Limb (tissue), 2 donors: ENCODE data around the gene ARHGAP45.

Experiments used
- DNase-seq, 2 donors: peaks; one replicate each; pipeline ENCODE4 v3.0.0-alpha.2; 2016; ENCODE audit errors: extremely low spot score in 2 of 2

ARHGAP45 gene

GRCh38 chr19:1070576-1070930 is 3.6 kb downstream of the ARHGAP45 start:
- DNase-seq: no peak

- DNase-seq: no peak
Observed at GRCh38 chr19:1070931-1071791, 4.2 kb downstream of the ARHGAP45 start.

- no peak for DNase-seq
Observed at GRCh38 chr19:1072371-1073015, 5.5 kb downstream of the ARHGAP45 start.

- DNase-seq: no peak
Observed at GRCh38 chr19:1073063-1073955, 6.3 kb downstream of the ARHGAP45 start.

- DNase-seq: no peak
Observed at GRCh38 chr19:1073956-1074517, 7.1 kb downstream of the ARHGAP45 start.

GRCh38 chr19:1074544-1075283 is 7.7 kb downstream of the ARHGAP45 start:
- DNase-seq: no peak

- no peak for DNase-seq
Observed at GRCh38 chr19:1076046-1076386, 9.0 kb downstream of the ARHGAP45 start.

- DNase-seq: no peak
Observed at GRCh38 chr19:1076951-1077350, 10.0 kb downstream of the ARHGAP45 start.

GRCh38 chr19:1079566-1080111 is 12.7 kb downstream of the ARHGAP45 start:
- DNase-seq: no peak

GRCh38 chr19:1080360-1081161 is 13.6 kb downstream of the ARHGAP45 start:
- no peak for DNase-seq

- DNase-seq: no peak
Observed at GRCh38 chr19:1081301-1082164, 14.6 kb downstream of the ARHGAP45 start.

- DNase-seq: peak in 1 of 2 donors; percentile 72
Observed at GRCh38 chr19:1082165-1082927, 15.4 kb downstream of the ARHGAP45 start.

- DNase-seq: no peak
Observed at GRCh38 chr19:1082928-1083816, 16.2 kb downstream of the ARHGAP45 start.

GRCh38 chr19:1084024-1084868 is 17.3 kb downstream of the ARHGAP45 start:
- no peak for DNase-seq

GRCh38 chr19:1085053-1085658 is 18.2 kb downstream of the ARHGAP45 start:
- DNase-seq: no peak
